ENCODE results near the gene ECE1.
"Not testable (repeated sequence)": the region's sequence is repeated elsewhere in the genome, so short reads cannot be mapped to it uniquely, and the experiment has no call there.

GRCh38 chr1:21208137-21208700, 82.0 kb downstream of the ECE1 start:
- TF ChIP-seq YY1 (IDR thresholded peaks at IDR 0.05; ENCODE audit: insufficient read depth, insufficient read length); ZNF274 (IDR thresholded peaks at IDR 0.05; ENCODE audit: low read depth, low read length); SUZ12 (IDR thresholded peaks at IDR 0.05; ENCODE audit: extremely low read depth, insufficient read depth, insufficient read length): not testable (repeated sequence)

All from NT2/D1 (cell line).